ENCODE measurements around the gene CCIN.

- TF ChIP-seq, protein P1, sequence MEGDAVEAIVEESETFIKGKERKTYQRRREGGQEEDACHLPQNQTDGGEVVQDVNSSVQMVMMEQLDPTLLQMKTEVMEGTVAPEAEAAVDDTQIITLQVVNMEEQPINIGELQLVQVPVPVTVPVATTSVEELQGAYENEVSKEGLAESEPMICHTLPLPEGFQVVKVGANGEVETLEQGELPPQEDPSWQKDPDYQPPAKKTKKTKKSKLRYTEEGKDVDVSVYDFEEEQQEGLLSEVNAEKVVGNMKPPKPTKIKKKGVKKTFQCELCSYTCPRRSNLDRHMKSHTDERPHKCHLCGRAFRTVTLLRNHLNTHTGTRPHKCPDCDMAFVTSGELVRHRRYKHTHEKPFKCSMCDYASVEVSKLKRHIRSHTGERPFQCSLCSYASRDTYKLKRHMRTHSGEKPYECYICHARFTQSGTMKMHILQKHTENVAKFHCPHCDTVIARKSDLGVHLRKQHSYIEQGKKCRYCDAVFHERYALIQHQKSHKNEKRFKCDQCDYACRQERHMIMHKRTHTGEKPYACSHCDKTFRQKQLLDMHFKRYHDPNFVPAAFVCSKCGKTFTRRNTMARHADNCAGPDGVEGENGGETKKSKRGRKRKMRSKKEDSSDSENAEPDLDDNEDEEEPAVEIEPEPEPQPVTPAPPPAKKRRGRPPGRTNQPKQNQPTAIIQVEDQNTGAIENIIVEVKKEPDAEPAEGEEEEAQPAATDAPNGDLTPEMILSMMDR (conservative IDR thresholded peaks at IDR 0.05) = no peak
- TF ChIP-seq EZH2 (IDR thresholded peaks at IDR 0.05; ENCODE audit: low read depth) = no peak
Observed at GRCh38 chr9:36193023-36193422, 23.8 kb downstream of the CCIN start.

Measured in PC-9 (cell line).